Thyroid gland (tissue), 4 donors: ENCODE data around the gene HSF5. TPM values are rescaled to one million over a fixed set of nuclear protein-coding genes. Genes with fewer than 3 reads are reported as not detected.

Experiments used
- DNase-seq, 2 donors: peaks; one replicate each; pipeline ENCODE4 v3.0.0-alpha.2; 2019
- H3K27ac ChIP-seq, 3 donors: fragments of 200-600 bp; sonication (generic); 1 replicate in 2 of 3; 2 replicates in 1 of 3; pipeline ENCODE4 v1.5.1; 2016 to 2019; ENCODE audit warnings: mild to moderate bottlenecking in 1 of 3, moderate library complexity in 1 of 3
- H3K27me3 ChIP-seq: fragments of 200-600 bp; sonication (generic); one replicate; pipeline ENCODE4 v1.5.1; 2019
- H3K36me3 ChIP-seq, 2 donors: fragments of 200-600 bp; sonication (generic); one replicate each; pipeline ENCODE4 v1.5.1; 2016 to 2019
- H3K4me1 ChIP-seq, 2 donors: fragments of 200-600 bp; sonication (generic); one replicate each; pipeline ENCODE4 v1.5.1; 2017 to 2019
- H3K4me3 ChIP-seq, 3 donors: fragments of 200-600 bp; sonication (generic); replicated peaks in 1 of 3; 1 replicate in 2 of 3; 2 replicates in 1 of 3; pipeline ENCODE4 v1.5.1; 2016; ENCODE audit warnings: mild to moderate bottlenecking in 1 of 3
- H3K9me3 ChIP-seq: fragments of 200-600 bp; sonication (generic); one replicate; pipeline ENCODE4 v1.5.1; 2017
- POLR2A ChIP-seq, 2 donors: fragments of 450-650 bp; IDR thresholded peaks; one replicate each; pipeline ENCODE4 v1.6.1; 2017; ENCODE audit warnings: antibody characterized with exemption in 2 of 2, mild to moderate bottlenecking in 2 of 2, moderate library complexity in 1 of 2
- WGBS, 2 donors: methylation state at CpG; one replicate each; pipeline ENCODE4 v1.1.5; 2017; 5-methylcytosine and 5-hydroxymethylcytosine counted together
- intact Hi-C: fragments of 100-400 bp; cut with DNase I; formaldehyde crosslinking; loops from one replicate; pipeline ENCODE4 v1.15.1; 2023
- total RNA-seq, 4 donors: library from RNA; depleted of rRNA; stranded (reverse); fragments of >200 nt; gene quantifications; one replicate each; pipeline ENCODE4 v1.2.3, GENCODE V29; 2016
- TF ChIP-seq, protein P1 (sequence below), 6 experiments: fragments of 200-600 bp in 3 of 6; fragments of 450-650 bp in 3 of 6; sonication (generic) in 3 of 6; IDR thresholded peaks; one replicate each; pipeline ENCODE4 v1.5.1; 2016 to 2019; ENCODE audit warnings: antibody characterized with exemption in 6 of 6, mild to moderate bottlenecking in 2 of 6, inconsistent platforms in 1 of 6, moderate library complexity in 1 of 6

Gene HSF5
- total RNA-seq, 4 donors from 2014 or later, result 0.10 to 0.25 (median 0.12) TPM

DNA sequence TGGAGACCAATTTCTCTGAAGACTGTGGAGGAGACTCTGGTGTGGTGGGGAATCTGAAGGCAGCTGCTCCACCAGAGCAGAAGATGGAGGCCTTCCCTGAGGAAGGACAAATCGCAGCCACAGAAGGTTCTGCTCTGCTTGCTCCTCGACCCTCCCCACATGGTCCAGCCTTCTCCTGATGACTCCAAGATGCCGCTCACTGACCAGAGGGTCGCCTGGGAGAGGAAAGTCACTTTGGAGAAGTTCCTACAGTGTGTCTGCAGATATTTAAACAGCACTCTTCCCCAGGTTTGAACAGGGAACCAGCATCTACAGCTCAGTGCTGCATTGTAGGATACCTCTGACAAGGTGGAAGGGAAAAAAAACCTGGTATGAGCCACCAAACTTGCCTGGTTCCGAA lies 115.2 kb downstream of the HSF5 start:
- DNase-seq, result no peak
- Histone ChIP-seq H3K9me3 (no peaks in the 10 kb centered on the region), H3K36me3 (no peaks in the 10 kb centered on the region), H3K27ac (no peak overlapping the region), H3K4me1 (no peaks in the 10 kb centered on the region), H3K27me3 (no peaks in the 10 kb centered on the region), H3K4me3 (no peak overlapping the region)
- WGBS, 2 donors, result 89 to 97% methylated on average over 5 of the region's 5 CpGs
- intact Hi-C loops, result loop anchor here (10.0 kb wide), 1 partner anchor 48 kb away; the partner anchor contains the start of gene TSPOAP1
- no peak for TF ChIP-seq POLR2A (IDR thresholded peaks at IDR 0.05)
- TF ChIP-seq, protein P1, sequence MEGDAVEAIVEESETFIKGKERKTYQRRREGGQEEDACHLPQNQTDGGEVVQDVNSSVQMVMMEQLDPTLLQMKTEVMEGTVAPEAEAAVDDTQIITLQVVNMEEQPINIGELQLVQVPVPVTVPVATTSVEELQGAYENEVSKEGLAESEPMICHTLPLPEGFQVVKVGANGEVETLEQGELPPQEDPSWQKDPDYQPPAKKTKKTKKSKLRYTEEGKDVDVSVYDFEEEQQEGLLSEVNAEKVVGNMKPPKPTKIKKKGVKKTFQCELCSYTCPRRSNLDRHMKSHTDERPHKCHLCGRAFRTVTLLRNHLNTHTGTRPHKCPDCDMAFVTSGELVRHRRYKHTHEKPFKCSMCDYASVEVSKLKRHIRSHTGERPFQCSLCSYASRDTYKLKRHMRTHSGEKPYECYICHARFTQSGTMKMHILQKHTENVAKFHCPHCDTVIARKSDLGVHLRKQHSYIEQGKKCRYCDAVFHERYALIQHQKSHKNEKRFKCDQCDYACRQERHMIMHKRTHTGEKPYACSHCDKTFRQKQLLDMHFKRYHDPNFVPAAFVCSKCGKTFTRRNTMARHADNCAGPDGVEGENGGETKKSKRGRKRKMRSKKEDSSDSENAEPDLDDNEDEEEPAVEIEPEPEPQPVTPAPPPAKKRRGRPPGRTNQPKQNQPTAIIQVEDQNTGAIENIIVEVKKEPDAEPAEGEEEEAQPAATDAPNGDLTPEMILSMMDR (IDR thresholded peaks at IDR 0.05), result no peak

DNA sequence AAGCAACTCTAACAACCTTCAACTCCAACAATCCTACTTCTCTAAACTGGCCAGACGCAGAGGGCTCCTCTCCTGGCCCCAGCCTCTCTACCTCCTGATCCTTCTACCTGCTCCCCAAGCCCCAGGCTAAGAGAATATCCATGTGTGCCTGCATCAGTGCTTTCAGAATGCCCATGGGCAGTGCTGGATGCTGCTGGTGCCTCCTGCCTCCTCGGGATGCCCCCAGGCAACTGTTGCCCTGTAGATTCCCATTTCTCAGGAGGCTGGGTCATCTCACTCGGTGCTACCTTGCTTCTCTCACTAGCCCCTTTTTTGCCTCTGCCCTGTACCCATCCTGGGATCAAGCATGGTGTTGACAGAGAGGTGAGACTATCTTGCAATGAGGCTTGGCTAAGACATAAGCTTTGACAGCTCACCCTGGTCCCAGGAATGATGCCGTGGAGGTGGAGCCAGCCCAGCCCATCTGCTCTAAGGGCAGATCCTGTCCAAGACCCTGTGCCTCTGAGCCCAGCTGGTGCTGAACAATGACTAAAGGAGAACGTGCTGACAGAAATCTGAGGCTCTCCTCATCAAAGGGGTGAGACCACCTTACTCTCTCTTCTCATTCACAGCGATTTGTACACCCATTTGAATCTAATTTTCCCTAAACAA lies 116.8 kb downstream of the HSF5 start:
- no peaks in the 10 kb centered on the region for H3K4me1 ChIP-seq
- H3K4me3 ChIP-seq, result no peak overlapping the region
- H3K27me3 ChIP-seq, result no peaks in the 10 kb centered on the region
- no peak overlapping the region for H3K27ac ChIP-seq
- intact Hi-C loops, result loop anchor here (10.0 kb wide), 1 partner anchor 47 kb away; the partner anchor contains the start of gene TSPOAP1
- H3K36me3 ChIP-seq, result no peaks in the 10 kb centered on the region
- no peaks in the 10 kb centered on the region for H3K9me3 ChIP-seq
- no peak for TF ChIP-seq POLR2A (IDR thresholded peaks at IDR 0.05)
- TF ChIP-seq, protein P1 (IDR thresholded peaks at IDR 0.05), result no peak
- WGBS, 2 donors, result 76 to 87% methylated on average over 6 of the region's 6 CpGs
- DNase-seq, result no peak

- no peak for DNase-seq
- Histone ChIP-seq H3K4me1 (no peaks in the 10 kb centered on the region), H3K36me3 (no peaks in the 10 kb centered on the region), H3K27me3 (no peaks in the 10 kb centered on the region), H3K27ac (no peak overlapping the region), H3K9me3 (no peaks in the 10 kb centered on the region), H3K4me3 (no peak overlapping the region)
- 85 to 90% methylated on average over 9 of the region's 9 CpGs for WGBS, 2 donors
- TF ChIP-seq, protein P1 (IDR thresholded peaks at IDR 0.05), result no peak
- TF ChIP-seq POLR2A (IDR thresholded peaks at IDR 0.05), result no peak
- intact Hi-C loops, result loop anchor here (10.0 kb wide), 1 partner anchor 46 kb away; the partner anchor contains the start of gene TSPOAP1
Measured at GRCh38 chr17:58370716-58371115, 117.5 kb downstream of the HSF5 start.

- TF ChIP-seq POLR2A (IDR thresholded peaks at IDR 0.05), result no peak
- TF ChIP-seq, protein P1 (IDR thresholded peaks at IDR 0.05), result no peak
- Histone ChIP-seq H3K4me3 (no peak overlapping the region), H3K27me3 (no peaks in the 10 kb centered on the region), H3K27ac (no peak overlapping the region), H3K9me3 (no peaks in the 10 kb centered on the region), H3K36me3 (no peaks in the 10 kb centered on the region), H3K4me1 (no peaks in the 10 kb centered on the region)
- no peak for DNase-seq
- WGBS, 2 donors, result 95 to 97% methylated on average over 5 of the region's 5 CpGs
- intact Hi-C loops, result loop anchor here (10.0 kb wide), 1 partner anchor 46 kb away; the partner anchor contains the start of gene TSPOAP1
Measured at GRCh38 chr17:58370309-58370708, 117.9 kb downstream of the HSF5 start.

Other genes with a start within 250 kb of the HSF5 start
- gene LPO, start 249.8 kb downstream of the HSF5 start, total RNA-seq, result under 1 TPM in 1 of 4 donors, not detected in 3; 0.27 TPM
- gene MPO, start 207.5 kb downstream of the HSF5 start, total RNA-seq, result under 1 TPM in 2 of 4 donors, not detected in 2; 0.24 to 0.45 TPM
- 10 to 100 TPM; 19.5 to 35.4 (median 22.1) TPM for gene TSPOAP1, start 159.6 kb downstream of the HSF5 start, total RNA-seq
- 10 to 100 TPM; 38.2 to 56.3 (median 44.2) TPM for gene SUPT4H1, start 136.2 kb downstream of the HSF5 start, total RNA-seq
- 1 to 10 TPM; 2.1 to 5.2 (median 4.3) TPM for gene RNF43, start 70.9 kb downstream of the HSF5 start, total RNA-seq
- 10 to 100 TPM; 35.1 to 97.8 (median 65.2) TPM for gene MTMR4, start 26.2 kb upstream of the HSF5 start, total RNA-seq
- gene TEX14, start 203.6 kb upstream of the HSF5 start, total RNA-seq, result 1 to 10 TPM in 1 of 4 donors, under 1 TPM in 3; 0.11 to 2.3 (median 0.27) TPM
- 10 to 100 TPM in 3 of 4 donors, 1 to 10 TPM in 1; 8.8 to 20.4 (median 12.4) TPM for gene RAD51C, start 204.2 kb upstream of the HSF5 start, total RNA-seq